Hematopoietic multipotent progenitor cell (in vitro differentiated cells): ENCODE results near the gene SMIM22. TPM values are rescaled to one million over a fixed set of nuclear protein-coding genes. Genes with fewer than 3 reads are reported as not detected.

Experiments used
- DNase-seq, 3 donors: peaks; one replicate each; pipeline ENCODE4 v3.0.0-alpha.2; 2011 to 2015; ENCODE audit warnings: low read depth in 2 of 3, low spot score in 2 of 3
- total RNA-seq: library from RNA; depleted of rRNA; stranded (reverse); fragments of >200 nt; gene quantifications from one replicate; pipeline ENCODE4 v1.2.3, GENCODE V29; 2012

SMIM22 gene
- total RNA-seq, 1 donor, result not detected

DNA sequence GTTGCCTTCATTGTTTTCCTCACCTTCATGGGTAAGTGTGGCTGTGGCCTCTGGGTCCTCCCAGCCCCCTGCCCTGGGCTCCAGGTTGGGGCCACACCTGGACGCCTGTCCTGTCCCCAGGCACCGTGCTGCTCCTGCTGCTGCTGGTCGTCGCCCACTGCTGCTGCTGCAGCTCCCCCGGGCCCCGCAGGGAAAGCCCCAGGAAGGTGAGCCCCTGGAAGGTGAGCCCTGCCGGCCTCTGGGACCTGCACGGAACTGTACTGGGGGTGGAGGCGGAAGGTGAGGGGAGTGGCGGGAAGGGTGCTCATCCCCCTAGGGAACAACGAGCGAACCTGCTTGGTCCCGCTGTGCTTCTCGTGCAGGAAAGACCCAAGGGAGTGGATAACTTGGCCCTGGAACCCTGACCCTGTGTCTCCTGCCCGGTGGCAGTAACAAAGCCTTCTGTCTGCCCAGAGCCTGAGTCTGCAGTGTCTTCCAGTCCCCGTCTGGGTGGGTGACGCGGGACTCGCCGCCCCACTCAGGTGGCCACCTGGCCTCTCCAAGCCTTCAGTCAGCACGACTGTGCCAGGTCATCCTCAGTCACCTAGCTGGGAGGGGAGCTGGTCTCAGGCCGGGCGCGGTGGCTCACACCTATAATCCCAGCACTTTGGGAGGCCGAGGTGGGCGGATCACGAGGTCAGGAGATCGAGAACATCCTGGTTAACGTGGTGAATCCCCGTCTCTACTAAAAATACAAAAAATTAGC is 831 bp downstream of the SMIM22 start:
- no peak for DNase-seq

DNA sequence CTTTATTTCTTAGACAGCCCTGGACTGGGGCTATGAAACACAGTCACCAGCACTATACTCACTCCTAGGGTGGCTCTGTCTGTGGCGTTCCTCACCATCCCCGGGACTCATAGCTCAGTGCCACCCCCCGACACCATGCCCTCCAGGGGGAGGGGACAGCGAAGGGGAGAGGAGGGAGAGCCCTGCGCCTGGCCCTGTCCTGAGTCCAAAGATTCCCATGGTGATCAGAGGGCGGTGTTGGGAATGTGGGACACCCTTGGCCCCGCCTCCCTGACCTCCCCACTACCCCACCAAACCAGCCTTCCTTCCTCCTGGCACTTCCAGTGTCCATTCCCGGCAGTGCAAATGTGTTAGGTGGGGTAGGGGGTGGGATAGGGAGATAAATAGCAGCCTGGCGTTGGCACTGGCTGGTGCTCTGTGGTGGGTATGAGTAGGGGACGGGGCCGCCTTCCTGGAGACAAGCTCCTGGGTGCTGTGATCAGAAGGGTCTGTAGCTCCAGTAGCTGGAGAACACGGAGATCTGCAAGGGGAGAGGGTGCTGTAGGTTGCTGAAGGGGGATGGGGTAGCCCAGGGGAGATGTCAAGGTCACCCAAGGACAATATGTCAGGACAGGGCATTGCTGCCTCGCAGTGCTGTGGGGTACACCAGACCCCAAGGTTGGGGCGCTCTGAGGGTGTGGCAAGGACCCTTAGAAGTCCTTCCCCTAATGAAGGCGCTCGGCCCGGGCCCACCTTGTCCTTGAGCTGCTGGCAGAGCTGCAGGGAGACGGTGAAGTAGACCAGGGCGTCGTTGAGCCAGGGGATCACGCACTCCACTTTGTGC is 2.0 kb downstream of the SMIM22 start:
- DNase-seq, result no peak

DNA sequence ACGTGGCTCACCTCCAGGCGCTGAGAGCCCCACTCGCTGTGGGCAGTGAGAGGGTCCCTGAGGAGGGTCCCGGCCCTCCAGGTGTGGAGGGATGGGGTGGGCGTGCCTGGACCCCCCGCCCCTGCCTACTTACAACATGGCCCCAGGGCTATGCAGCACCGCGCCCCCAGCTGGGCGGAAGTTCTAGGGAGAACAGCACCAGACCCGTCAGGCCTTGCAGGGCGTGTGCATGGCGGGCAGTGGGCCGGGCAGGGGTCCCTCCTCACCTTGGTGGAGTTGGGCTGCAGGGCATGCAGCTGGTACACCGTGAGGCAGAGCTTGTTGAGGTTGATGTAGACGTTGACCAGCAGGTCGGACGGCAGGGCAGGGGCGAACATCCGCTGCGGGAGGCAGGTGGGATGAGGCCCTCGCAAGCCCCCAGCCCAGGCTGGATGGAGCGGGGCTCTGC is 2.7 kb downstream of the SMIM22 start:
- no peak for DNase-seq

DNA sequence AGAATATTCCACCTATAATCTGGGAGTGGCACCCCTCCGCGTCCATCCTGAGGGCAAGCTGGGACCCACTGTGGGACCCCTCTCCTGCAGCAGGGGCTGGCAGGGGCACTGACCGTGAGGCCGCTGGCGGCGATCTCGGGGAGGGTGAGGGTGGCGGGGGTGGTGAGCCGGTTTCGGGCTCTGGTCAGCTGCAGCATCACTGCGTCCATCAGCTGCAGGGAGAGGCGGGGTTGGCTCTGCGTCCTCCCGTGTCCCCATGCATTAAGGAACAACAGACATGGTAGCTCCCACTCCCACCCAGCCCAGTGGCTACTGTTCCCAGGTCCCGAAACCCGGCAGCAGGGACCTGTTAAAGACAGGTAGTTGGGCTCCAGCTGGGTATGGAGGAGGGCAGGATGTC is 3.3 kb downstream of the SMIM22 start:
- DNase-seq, result no peak

DNA sequence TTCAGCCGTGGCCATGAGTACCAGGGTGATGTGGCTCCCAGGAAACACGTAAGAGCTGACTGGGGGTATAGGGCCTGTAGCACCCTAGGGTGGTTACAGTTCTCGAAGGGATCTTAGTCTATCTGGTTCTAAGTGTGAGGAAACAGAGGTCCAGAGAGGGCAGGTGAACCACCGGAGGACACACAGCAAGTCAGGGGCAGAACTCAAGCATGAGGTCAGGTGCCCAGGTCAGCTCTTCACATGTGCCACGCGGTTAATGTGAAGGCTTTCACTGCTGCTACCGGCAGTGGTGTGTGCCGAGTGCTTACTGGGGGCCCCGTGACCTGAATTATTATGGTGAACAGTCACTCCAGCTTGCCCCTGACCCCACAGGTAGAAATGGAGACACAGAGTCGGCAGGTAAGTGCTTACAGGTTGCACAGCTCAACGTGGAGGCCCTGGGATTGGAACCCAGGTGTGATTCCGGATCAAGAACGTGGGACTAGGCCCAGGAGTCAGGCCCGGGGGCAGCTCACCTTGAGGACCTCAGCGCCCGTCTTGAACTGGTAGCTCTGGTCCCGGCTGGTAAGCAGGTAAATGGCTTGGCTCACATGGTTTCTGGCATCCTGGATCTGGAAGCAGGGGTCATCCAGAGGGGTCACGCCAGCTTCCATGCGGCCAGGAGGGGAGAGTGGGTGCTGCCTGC is 4.1 kb downstream of the SMIM22 start:
- no peak for DNase-seq

DNA sequence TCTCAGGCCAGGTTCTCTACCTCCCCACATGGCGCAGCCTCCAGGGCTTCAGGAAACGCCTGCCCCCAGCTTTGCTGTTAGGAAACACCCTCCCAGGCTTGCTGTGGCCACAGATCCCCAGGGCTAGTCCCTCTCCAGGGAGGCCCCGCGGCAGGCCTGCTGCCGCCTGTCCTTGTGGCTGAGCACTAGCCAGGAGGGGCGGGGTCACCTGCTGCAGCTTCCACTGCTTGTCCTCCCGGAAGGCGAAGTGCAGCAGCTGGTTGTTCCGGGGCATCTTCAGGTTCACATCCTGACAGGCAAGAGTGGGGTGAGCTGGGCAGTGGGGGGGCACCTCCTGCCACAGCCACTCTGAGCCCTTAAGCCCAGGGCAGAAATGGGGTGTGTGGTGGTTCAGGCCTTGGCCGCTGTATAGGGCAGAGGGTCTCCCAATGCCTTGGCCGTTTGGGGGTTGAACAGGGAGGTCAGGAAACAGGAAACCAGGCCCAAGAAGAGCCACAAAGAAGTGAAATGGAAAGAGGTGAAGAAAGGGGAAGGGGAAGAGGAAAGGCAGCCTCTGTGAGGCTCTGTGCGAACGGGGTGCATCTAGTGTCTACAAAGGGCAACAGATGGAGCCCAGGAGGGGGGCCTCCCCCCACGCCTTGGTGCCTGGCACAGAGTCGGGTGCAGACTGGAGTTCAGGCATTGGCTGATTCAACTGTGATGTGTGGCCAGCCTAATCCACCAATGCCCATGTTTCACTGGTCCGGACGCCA is 5.3 kb downstream of the SMIM22 start:
- peak in 1 of 3 donors; percentile 20 for DNase-seq

DNA sequence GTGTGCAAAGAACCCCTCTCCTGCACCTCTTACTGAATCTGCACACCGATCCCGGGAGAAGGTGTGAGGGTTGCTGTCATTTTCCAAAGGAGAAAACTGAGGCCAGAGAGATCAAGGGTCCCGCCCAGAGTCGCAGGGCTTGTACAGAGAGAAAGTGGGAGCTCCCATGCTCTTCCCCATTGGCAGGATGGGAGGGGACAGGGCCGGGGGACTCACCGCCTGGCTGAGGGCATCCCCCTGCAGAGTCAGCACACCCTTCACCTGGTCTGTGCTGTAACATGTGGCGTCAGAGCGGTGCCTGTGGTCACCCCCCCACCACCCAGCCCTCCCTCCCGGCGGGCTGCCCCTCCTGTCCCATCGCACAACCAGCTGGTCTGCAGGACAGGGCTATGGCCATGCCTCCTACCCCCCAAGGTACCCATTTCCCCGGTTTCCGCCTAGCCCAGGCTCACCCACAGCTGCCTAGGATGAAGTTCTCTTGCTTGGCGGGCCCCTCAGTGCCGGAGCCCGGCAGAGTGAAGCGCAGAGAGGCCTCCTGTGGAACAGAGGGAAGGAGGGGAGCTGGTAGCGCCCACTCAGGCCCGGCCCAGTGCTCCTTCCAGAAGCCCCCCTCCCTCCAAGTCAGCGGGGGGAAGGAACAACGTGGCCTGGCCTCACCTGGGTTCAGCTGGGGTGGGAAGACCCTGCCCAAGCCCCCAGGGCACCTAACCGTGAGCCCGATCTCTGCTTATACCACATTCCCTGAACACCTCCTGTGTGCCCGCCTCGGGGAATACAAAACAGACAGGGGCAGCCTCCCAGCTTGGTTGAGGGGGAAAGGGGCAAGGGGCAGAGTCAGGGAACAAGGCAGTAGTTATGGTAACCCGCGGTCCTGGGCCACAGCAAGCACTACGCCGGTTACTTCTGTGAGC is 6.1 kb downstream of the SMIM22 start:
- no peak for DNase-seq

DNA sequence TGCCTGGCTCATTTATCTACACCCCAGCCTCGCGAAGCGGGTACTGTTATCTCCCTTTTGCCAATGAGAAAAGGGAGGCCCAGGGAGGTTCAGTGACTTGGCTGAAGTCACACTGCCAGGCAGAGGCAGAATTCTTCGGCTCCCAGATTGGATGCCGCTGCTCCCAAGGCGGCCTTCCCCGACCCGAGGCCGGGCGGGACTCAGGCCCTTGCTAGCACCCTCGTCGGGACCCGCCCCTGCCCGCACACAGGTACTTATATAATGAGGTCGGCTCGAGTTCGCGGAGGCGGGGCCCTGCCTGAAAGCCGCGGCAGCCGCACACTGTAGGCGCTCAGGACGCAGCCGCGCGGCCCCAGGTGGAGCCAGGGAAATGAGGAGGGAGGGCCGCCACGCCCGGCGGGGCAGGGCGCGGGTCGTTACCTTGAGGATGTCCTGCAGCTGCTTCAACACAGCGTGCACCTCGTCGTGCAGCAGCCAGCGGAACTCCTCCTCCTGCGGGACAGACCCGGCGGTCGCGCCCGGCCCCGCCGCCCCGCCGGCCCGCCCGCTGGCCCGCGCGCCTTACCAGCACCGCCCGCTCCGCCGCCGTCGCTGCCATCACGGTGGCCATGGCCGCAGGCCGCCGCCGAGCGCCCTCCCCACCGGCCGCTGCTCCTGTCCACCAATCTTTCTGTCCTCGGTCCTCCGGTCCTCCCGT is 6.9 kb downstream of the SMIM22 start, which contains the start of gene ROGDI:
ROGDI (minus strand) TSS at position 672 of the 697 bp plus-strand sequence; CDS start at position 610, 62 bp downstream.
- peak in 2 of 3 donors; percentile 43 to 65 for DNase-seq

DNA sequence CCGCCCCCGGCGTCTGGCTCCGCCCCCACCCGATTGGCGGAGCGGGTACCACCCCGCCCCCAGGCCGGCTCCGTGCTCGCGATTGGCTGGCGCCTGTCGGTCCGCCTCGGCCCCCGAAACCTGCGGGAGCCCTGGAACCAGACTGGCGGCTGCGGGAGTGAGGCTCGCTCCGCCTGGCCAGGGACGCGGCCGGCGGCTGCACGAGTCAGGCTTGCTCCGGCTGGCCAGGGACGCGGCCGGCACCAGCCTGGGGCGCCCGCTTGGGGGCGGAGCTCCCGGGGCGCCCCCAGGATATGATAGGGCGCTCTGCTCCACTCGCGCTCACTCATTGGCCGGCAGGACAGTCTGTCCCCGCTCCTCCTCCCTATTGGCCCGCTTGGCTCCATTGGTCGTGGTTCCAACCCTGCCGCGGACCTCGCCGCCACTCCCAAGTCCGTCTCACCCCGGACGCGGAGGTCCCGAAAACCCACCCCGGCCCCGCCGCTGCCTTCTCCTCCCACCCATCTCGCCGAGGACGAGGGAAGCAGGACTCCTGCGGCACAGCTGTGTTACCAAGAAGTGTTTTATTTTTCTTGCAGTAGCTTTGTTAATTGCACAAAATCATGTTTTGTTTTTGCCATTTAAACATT is 7.6 kb downstream of the SMIM22 start:
- peak; percentile 69 to 90 (median 85) for DNase-seq

DNA sequence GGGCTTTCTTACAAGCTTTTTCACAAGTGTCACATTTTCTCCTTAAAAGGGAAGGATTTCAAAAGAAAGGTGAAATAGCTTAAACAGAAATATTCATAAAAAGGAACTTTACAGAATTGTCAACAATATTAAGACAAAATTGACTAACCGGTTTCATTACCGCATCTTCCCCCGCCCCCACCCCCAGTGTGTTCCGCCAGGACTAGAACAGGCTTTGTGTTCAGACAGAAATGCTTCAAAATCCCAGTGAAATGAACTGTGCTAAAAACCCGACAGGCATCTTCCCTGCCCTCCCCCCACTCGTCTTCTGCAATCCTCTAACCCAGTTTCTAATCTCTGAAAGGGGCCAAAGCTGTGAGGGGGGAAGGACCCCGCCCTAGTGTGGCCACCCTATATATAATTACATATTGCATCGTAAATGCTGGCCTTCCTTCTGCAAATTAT is 8.3 kb downstream of the SMIM22 start:
- no peak for DNase-seq

DNA sequence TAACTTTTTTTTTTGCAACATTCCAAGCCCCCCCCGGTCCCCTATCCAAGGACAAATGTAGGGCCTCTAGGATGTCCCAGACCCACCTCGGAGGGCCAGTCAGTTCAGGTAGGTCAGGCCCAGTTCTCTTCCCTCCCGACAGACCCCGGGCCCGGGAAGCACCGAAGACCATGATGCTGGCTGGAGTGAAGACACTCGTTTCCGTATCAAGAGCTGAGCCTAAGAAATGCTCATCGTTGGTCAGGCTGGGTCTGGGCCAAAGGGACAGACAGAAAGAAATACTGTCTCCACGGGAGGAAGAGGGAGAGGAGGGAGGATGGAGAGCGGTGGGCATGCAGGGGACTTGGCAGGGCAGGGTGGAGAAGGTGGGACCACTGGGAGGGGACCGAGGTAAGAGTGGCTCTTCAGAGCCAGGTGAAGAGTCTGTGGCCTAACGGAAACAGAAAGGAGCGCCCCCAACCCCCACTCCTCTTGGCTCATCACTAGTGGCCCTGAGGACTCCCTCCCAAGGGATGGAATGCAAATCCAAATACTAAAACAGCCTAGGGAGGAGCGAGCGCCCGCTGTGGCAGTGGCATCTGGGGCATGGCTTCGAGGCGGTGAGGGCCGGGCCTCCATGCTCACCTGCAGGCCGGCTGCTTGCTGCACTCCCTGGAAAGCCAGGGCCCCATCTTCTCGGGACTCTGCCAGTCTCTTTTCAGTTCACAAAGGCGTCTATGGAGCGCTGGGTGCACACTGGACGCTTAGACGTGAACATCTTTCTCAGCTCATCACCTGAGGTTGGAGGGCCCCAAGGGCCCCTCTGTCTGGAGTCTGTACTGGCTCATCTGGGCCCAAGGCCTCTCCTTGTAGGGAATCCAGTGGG is 9.0 kb downstream of the SMIM22 start:
- DNase-seq, result no peak

DNA sequence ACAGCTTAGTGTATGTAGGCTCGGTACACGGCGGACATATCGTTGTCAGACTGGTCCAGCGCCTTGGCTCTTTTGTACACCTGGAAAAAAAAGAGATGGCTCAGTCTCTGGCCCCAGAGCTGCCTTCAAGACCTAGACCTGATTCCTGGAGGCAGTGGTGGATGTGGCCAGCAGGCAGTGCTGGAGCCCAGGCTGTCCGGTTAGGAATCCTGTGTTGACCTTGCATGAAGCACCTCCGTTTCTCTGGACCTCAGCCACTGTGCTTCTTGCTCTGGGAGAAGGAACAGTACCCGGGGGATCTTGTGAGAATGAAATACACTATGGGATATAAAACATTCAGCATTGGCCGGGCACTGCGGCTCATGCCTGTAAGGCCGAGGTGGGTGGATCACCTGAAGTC is 10.1 kb downstream of the SMIM22 start:
- no peak for DNase-seq

DNA sequence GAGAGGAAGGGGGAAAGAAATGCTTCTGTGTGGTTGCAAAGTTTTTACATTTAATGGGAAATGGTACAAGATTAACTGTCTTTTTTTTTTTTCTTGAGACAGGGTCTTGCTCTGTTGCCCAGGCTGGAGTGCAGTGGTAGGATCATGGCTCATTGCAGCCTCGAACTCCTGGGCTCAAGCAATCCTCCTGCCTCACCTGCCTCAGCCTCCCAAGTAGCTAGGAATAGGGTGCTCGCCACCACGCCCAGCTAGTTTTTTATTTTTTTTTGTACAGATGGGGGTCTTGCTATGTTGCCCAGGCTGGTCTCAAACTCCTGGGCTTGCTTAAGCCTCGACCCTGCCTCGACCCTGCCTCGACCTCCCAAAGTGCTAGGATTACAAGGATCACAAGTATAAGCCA is 11.1 kb downstream of the SMIM22 start:
- DNase-seq, result no peak

DNA sequence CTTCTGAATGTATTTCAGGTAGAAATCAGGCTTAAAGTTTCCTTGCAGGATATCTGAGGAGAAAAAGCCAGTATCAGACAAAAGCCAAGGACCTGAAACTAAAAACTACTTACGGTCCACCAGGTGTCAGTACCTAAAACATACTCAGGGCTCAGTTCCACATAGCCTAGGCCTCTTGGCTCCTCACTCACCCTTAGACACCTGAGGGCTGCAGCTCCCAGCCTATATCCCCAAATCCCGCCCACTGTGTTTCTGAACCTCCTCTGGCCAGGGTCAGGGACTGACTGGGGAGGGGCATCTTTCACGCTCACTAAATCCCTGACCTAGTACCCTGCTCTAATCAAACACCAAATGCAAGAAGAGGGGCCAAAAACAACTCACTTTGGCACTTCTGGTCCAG is 16.1 kb downstream of the SMIM22 start:
- no peak for DNase-seq

DNA sequence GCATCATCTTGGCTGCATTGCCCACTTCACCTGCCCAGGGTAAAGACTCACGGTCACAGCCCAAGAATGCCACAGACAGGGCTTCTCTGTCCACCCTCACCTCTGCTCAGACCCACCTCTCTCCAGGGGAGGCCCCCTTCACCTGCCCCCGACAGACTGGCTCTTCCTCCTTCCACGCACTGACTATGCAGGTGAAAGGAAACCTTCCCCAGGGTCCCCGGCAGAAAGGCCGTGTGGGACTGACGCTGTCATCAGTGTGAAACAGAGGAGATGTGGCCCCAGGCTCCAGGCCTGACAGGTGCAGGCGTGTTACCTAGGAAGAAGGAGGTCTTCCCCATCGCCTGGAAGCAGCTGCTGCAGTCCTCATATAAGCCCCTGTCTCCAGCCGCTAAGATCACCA is 16.6 kb downstream of the SMIM22 start:
- DNase-seq, result no peak

DNA sequence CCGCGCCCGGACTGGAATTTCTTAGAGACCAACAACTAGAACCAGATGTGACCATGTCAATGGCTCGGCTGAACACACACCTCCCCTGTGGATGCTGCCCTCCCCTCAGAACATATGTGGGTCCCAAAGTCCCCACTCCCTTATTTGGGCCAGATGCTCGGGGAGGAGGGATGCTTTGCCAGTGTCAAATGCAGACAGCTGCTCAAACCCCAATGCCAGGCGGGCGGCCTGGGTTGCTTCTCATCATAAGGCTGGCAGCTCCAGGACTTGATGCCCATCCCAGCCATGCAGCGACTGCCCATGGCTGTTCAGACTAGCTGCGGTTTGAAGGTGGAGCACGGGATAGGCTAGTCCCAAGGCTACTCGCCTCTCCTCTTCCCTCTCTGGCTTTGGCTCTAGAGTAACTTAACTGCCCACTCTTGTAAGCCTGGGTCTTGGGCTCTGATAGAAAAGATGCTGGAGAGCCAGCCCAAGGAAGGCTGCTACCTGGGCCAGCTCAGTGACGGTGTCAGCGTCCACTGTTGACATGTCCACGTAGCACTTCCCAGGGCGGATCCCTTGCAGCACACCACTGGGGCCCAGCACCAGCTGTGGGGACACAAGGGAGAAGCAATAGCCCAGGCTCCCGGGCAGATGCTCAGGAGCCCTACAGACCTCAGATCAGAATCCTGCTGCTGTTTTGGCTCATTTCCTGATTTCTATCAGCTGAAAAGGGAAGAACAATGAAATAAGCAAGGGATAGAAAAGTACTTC is 18.3 kb downstream of the SMIM22 start:
- no peak for DNase-seq

DNA sequence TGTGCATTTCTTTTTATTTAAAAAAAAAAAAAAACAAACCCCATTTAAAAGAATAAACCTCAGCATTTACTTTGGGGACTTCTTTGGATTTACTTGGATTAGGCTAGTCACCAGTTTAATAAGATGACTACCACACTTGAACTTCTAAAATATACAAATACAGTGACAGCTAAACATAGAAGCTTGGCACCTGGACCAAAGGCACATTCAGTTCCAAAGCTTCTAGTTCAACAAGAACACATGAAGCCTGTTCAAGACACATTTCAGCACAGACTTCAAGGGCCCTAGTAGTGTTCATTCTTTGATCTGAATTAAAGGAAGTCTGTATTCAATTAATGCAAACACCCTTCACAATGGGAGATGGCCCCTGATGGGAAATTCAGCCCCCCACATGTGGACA is 18.9 kb downstream of the SMIM22 start:
- no peak for DNase-seq
